ENCODE measurements around the gene GALNT13. TPM values are rescaled to one million over a fixed set of nuclear protein-coding genes. Genes with fewer than 3 reads are reported as not detected.

GALNT13 gene
- total RNA-seq, 3 donors from 2014 or later: 0.33 to 17.3 (median 0.44) TPM

- H3K4me1 ChIP-seq: no peaks in the 10 kb centered on the region
- H3K36me3 ChIP-seq: no peaks in the 10 kb centered on the region
- H3K9me3 ChIP-seq: no peaks in the 10 kb centered on the region
- intact Hi-C loops (cut with DNase I; ENCODE audit: low total_unique reads): no loop called here
- H3K27me3 ChIP-seq: no peaks in the 10 kb centered on the region
- no peak for DNase-seq (ENCODE audit: low spot score in 2 of 2)
- TF ChIP-seq CTCF (IDR thresholded peaks at IDR 0.05) (no peak), POLR2AphosphoS5 (IDR thresholded peaks at IDR 0.05) (no peak), POLR2A (IDR thresholded peaks at IDR 0.05) (no peak)
- H3K4me3 ChIP-seq: no peak overlapping the region
- no peak overlapping the region for H3K27ac ChIP-seq
Measured at GRCh38 chr2:154143105-154143504, 271.4 kb downstream of the GALNT13 start.

- Histone ChIP-seq H3K9me3 (no peaks in the 10 kb centered on the region), H3K4me1 (no peaks in the 10 kb centered on the region), H3K4me3 (no peak overlapping the region), H3K27ac (no peak overlapping the region), H3K36me3 (no peaks in the 10 kb centered on the region), H3K27me3 (no peaks in the 10 kb centered on the region)
- TF ChIP-seq CTCF (IDR thresholded peaks at IDR 0.05): no peak
- TF ChIP-seq POLR2A (IDR thresholded peaks at IDR 0.05): no peak
- no peak for DNase-seq (ENCODE audit: low spot score in 2 of 2)
- intact Hi-C loops (cut with DNase I; ENCODE audit: low total_unique reads): loop anchor here (10.0 kb wide), 1 partner anchor 77 kb away; no protein-coding TSS in a partner anchor
Measured at GRCh38 chr2:154158101-154158500, 286.4 kb downstream of the GALNT13 start.

- H3K27me3 ChIP-seq: no peaks in the 10 kb centered on the region
- TF ChIP-seq POLR2AphosphoS5 (IDR thresholded peaks at IDR 0.05) (no peak), POLR2A (IDR thresholded peaks at IDR 0.05) (no peak), CTCF (IDR thresholded peaks at IDR 0.05) (no peak)
Measured at GRCh38 chr2:154161286-154161685, 289.6 kb downstream of the GALNT13 start.

GRCh38 chr2:154170400-154170799 lies 298.7 kb downstream of the GALNT13 start:
- no peaks in the 10 kb centered on the region for H3K27me3 ChIP-seq
- intact Hi-C loops (cut with DNase I; ENCODE audit: low total_unique reads): no loop called here
- H3K9me3 ChIP-seq: no peaks in the 10 kb centered on the region
- no peaks in the 10 kb centered on the region for H3K4me1 ChIP-seq
- no peaks in the 10 kb centered on the region for H3K36me3 ChIP-seq
- DNase-seq (ENCODE audit: low spot score in 2 of 2): no peak
- no peak for TF ChIP-seq CTCF (IDR thresholded peaks at IDR 0.05)
- TF ChIP-seq POLR2A (IDR thresholded peaks at IDR 0.05): no peak
- H3K4me3 ChIP-seq: no peak overlapping the region
- H3K27ac ChIP-seq: no peak overlapping the region

More at GRCh38 chr2:154161286-154161685, 289.6 kb downstream of the GALNT13 start:
- no peak for DNase-seq (ENCODE audit: low spot score in 2 of 2)
- no peak overlapping the region for H3K27ac ChIP-seq
- intact Hi-C loops (cut with DNase I; ENCODE audit: low total_unique reads): no loop called here
- H3K9me3 ChIP-seq: no peaks in the 10 kb centered on the region
- H3K4me1 ChIP-seq: no peaks in the 10 kb centered on the region
- H3K4me3 ChIP-seq: no peak overlapping the region
- no peaks in the 10 kb centered on the region for H3K36me3 ChIP-seq

GRCh38 chr2:154173164-154173563 lies 301.4 kb downstream of the GALNT13 start:
- intact Hi-C loops (cut with DNase I; ENCODE audit: low total_unique reads): no loop called here
- Histone ChIP-seq H3K9me3 (no peaks in the 10 kb centered on the region), H3K27me3 (no peaks in the 10 kb centered on the region), H3K36me3 (no peaks in the 10 kb centered on the region), H3K4me1 (no peaks in the 10 kb centered on the region), H3K27ac (no peak overlapping the region), H3K4me3 (no peak overlapping the region)
- DNase-seq (ENCODE audit: low spot score in 2 of 2): no peak
- no peak for TF ChIP-seq CTCF (IDR thresholded peaks at IDR 0.05)
- no peak for TF ChIP-seq POLR2A (IDR thresholded peaks at IDR 0.05)
- TF ChIP-seq POLR2AphosphoS5 (IDR thresholded peaks at IDR 0.05): no peak

Data from breast epithelium (tissue), 4 donors.